Neural progenitor cell (in vitro differentiated cells): ENCODE results near the gene CALHM3. TPM values are rescaled to one million over a fixed set of nuclear protein-coding genes. Genes with fewer than 3 reads are reported as not detected.

Experiments used
- DNase-seq: peaks from one replicate; pipeline ENCODE4 v3.0.0-alpha.2; 2016; ENCODE audit warnings: low spot score
- H2AFZ ChIP-seq: fragments of 200-600 bp; sonication (generic); replicated peaks from 2 replicates; pipeline ENCODE4 v1.6.1; 2016; ENCODE audit warnings: antibody characterized with exemption
- H3F3A ChIP-seq: fragments of 200-600 bp; sonication (generic); 2 replicates; pipeline ENCODE4 v1.6.1; 2016; ENCODE audit warnings: antibody characterized with exemption, low read depth
- H3K27ac ChIP-seq: fragments of 200-600 bp; sonication (generic); 2 replicates; pipeline ENCODE4 v1.5.1; 2016; ENCODE audit warnings: mild to moderate bottlenecking
- H3K27me3 ChIP-seq: fragments of 200-600 bp; sonication (generic); 2 replicates; pipeline ENCODE4 v1.6.1; 2016; ENCODE audit warnings: mild to moderate bottlenecking, moderate library complexity
- H3K36me3 ChIP-seq: fragments of 200-600 bp; sonication (generic); 2 replicates; pipeline ENCODE4 v1.5.1; 2016
- H3K4me1 ChIP-seq: fragments of 200-600 bp; sonication (generic); 2 replicates; pipeline ENCODE4 v1.6.1; 2016; ENCODE audit warnings: mixed run types
- H3K4me2 ChIP-seq: fragments of 200-600 bp; sonication (generic); 2 replicates; pipeline ENCODE4 v1.6.1; 2016
- H3K4me3 ChIP-seq: fragments of 200-600 bp; sonication (generic); 2 replicates; pipeline ENCODE4 v1.5.1; 2016
- H3K79me2 ChIP-seq: fragments of 200-600 bp; sonication (generic); 2 replicates; pipeline ENCODE4 v1.6.1; 2016; ENCODE audit warnings: low read depth
- H3K9ac ChIP-seq: fragments of 200-600 bp; sonication (generic); 2 replicates; pipeline ENCODE4 v1.6.1; 2016
- H3K9me3 ChIP-seq: fragments of 200-600 bp; sonication (generic); 2 replicates; pipeline ENCODE4 v1.5.1; 2016; ENCODE audit warnings: low read depth
- H4K20me1 ChIP-seq: fragments of 200-600 bp; sonication (generic); 2 replicates; pipeline ENCODE4 v1.6.1; 2016; ENCODE audit warnings: low read depth
- H3K27ac Mint-ChIP-seq: 3 replicates; pipeline ENCODE4 v1.8.0; 2021; ENCODE audit warnings: mixed read lengths
- H3K27me3 Mint-ChIP-seq: 2 replicates; pipeline ENCODE4 v1.8.0; 2022; ENCODE audit warnings: low read depth, mild to moderate bottlenecking, inconsistent platforms, moderate library complexity, mixed read lengths; ENCODE audit not compliant: insufficient read depth
- H3K36me3 Mint-ChIP-seq: 3 replicates; pipeline ENCODE4 v1.8.0; 2021; ENCODE audit warnings: mixed read lengths
- H3K4me1 Mint-ChIP-seq: 3 replicates; pipeline ENCODE4 v1.8.0; 2021; ENCODE audit warnings: mixed read lengths
- H3K4me3 Mint-ChIP-seq: 3 replicates; pipeline ENCODE4 v1.8.0; 2021; ENCODE audit warnings: mild to moderate bottlenecking, moderate library complexity, mixed read lengths
- H3K9me3 Mint-ChIP-seq: 3 replicates; pipeline ENCODE4 v1.8.0; 2020; ENCODE audit warnings: mixed read lengths
- CTCF ChIP-seq: fragments of 200-600 bp; sonication (generic); IDR thresholded peaks from 2 replicates; pipeline ENCODE4 v1.5.1; 2017; ENCODE audit warnings: antibody characterized with exemption, mild to moderate bottlenecking
- EZH2 ChIP-seq: fragments of 200-600 bp; sonication (generic); IDR thresholded peaks from 2 replicates; pipeline ENCODE4 v1.6.1; 2017; ENCODE audit warnings: antibody characterized with exemption, mild to moderate bottlenecking, moderate library complexity
- EZH2phosphoT487 ChIP-seq: fragments of 200-600 bp; sonication (generic); IDR thresholded peaks from 2 replicates; pipeline ENCODE4 v1.6.1; 2017; ENCODE audit warnings: antibody characterized with exemption
- total RNA-seq: library from RNA; depleted of rRNA; stranded (reverse); fragments of >200 nt; gene quantifications from 2 replicates; pipeline ENCODE4 v1.2.3, GENCODE V29; 2015; ENCODE audit warnings: low replicate concordance

CALHM3 gene
- total RNA-seq, 1 donor from 2014 or later = not detected

GRCh38 chr10:103512166-103512565 lies 33.1 kb upstream of the CALHM3 start:
- Mint-ChIP-seq H3K4me3 (no peak overlapping the region), H3K27me3 (peaks cover 2% of the 10 kb centered on the region), H3K27ac (no peak overlapping the region), H3K4me1 (no peaks in the 10 kb centered on the region), H3K36me3 (no peaks in the 10 kb centered on the region), H3K9me3 (no peaks in the 10 kb centered on the region)
- H2AFZ ChIP-seq = no peak overlapping the region
- H3K4me1 ChIP-seq = no peaks in the 10 kb centered on the region
- H3K79me2 ChIP-seq = no peaks in the 10 kb centered on the region
- H3K27ac ChIP-seq = no peak overlapping the region
- H4K20me1 ChIP-seq = no peaks in the 10 kb centered on the region
- TF ChIP-seq CTCF (no peak), EZH2 (no peak), EZH2phosphoT487 (no peak)
- H3K9ac ChIP-seq = no peak overlapping the region
- no peaks in the 10 kb centered on the region for H3F3A ChIP-seq
- H3K36me3 ChIP-seq = no peaks in the 10 kb centered on the region
- no peak overlapping the region for H3K4me2 ChIP-seq
- no peak for DNase-seq
- no peaks in the 10 kb centered on the region for H3K27me3 ChIP-seq
- no peaks in the 10 kb centered on the region for H3K9me3 ChIP-seq
- no peak overlapping the region for H3K4me3 ChIP-seq

GRCh38 chr10:103510791-103511752 lies 32.0 kb upstream of the CALHM3 start:
- Histone ChIP-seq H3K9me3 (no peaks in the 10 kb centered on the region), H3K4me2 (no peak overlapping the region), H2AFZ (no peak overlapping the region), H3K4me3 (no peak overlapping the region), H3K27me3 (no peaks in the 10 kb centered on the region), H4K20me1 (no peaks in the 10 kb centered on the region), H3K9ac (no peak overlapping the region), H3K36me3 (no peaks in the 10 kb centered on the region), H3F3A (no peaks in the 10 kb centered on the region), H3K79me2 (no peaks in the 10 kb centered on the region), H3K27ac (no peak overlapping the region), H3K4me1 (no peaks in the 10 kb centered on the region)
- no peak for TF ChIP-seq EZH2phosphoT487
- TF ChIP-seq EZH2 = no peak
- no peak for TF ChIP-seq CTCF
- no peaks in the 10 kb centered on the region for H3K9me3 Mint-ChIP-seq
- no peaks in the 10 kb centered on the region for H3K4me1 Mint-ChIP-seq
- no peak overlapping the region for H3K27ac Mint-ChIP-seq
- H3K4me3 Mint-ChIP-seq = no peak overlapping the region
- peaks cover 2% of the 10 kb centered on the region for H3K27me3 Mint-ChIP-seq
- H3K36me3 Mint-ChIP-seq = no peaks in the 10 kb centered on the region
- DNase-seq = no peak

GRCh38 chr10:103510046-103510685 lies 31.1 kb upstream of the CALHM3 start:
- Histone ChIP-seq H3K27me3 (no peaks in the 10 kb centered on the region), H3K4me1 (no peaks in the 10 kb centered on the region), H3F3A (no peaks in the 10 kb centered on the region), H3K79me2 (no peaks in the 10 kb centered on the region), H3K27ac (no peak overlapping the region), H4K20me1 (no peaks in the 10 kb centered on the region), H3K9ac (no peak overlapping the region), H3K4me2 (no peak overlapping the region), H3K4me3 (no peak overlapping the region), H2AFZ (no peak overlapping the region), H3K36me3 (no peaks in the 10 kb centered on the region), H3K9me3 (no peaks in the 10 kb centered on the region)
- Mint-ChIP-seq H3K27me3 (peaks cover 2% of the 10 kb centered on the region), H3K9me3 (no peaks in the 10 kb centered on the region), H3K4me3 (no peak overlapping the region), H3K4me1 (no peaks in the 10 kb centered on the region), H3K27ac (no peak overlapping the region), H3K36me3 (no peaks in the 10 kb centered on the region)
- no peak for TF ChIP-seq EZH2phosphoT487
- TF ChIP-seq CTCF = no peak
- no peak for TF ChIP-seq EZH2
- DNase-seq = no peak
